Nephron progenitor cell (in vitro differentiated cells): Measurements from ENCODE around the gene PNO1.
"Not testable (repeated sequence)": the region's sequence is repeated elsewhere in the genome, so short reads cannot be mapped to it uniquely, and the experiment has no call there.

Experiments
- DNase-seq: peaks from one replicate; pipeline ENCODE4 v3.0.0; 2021
- H3K27ac Mint-ChIP-seq: 2 replicates; pipeline ENCODE4 v1.8.0; 2021; ENCODE audit warnings: mild to moderate bottlenecking, moderate library complexity, mixed read lengths
- H3K27me3 Mint-ChIP-seq: 2 replicates; pipeline ENCODE4 v1.8.0; 2021; ENCODE audit warnings: mild to moderate bottlenecking, low read depth, mixed read lengths; ENCODE audit not compliant: poor library complexity
- H3K36me3 Mint-ChIP-seq: 2 replicates; pipeline ENCODE4 v1.8.0; 2021; ENCODE audit warnings: low read depth, mixed read lengths
- H3K4me1 Mint-ChIP-seq: 2 replicates; pipeline ENCODE4 v1.8.0; 2021; ENCODE audit warnings: mixed read lengths
- H3K4me3 Mint-ChIP-seq: 2 replicates; pipeline ENCODE4 v1.8.0; 2021; ENCODE audit warnings: mild to moderate bottlenecking, moderate library complexity, mixed read lengths
- H3K9me3 Mint-ChIP-seq: 2 replicates; pipeline ENCODE4 v1.8.0; 2021; ENCODE audit warnings: mild to moderate bottlenecking, moderate library complexity, mixed read lengths
- CTCF ChIP-seq: fragments of 200-600 bp; sonication (generic); IDR thresholded peaks from 2 replicates; pipeline ENCODE4 v1.5.0; 2021; ENCODE audit warnings: antibody characterized with exemption

PNO1 gene

GRCh38 chr2:68157402-68158133 is at the start of gene PNO1:
Gene PNO1, plus strand, starts transcription at chr2:68157888. Its CDS starts 47 bp downstream, at chr2:68157935.
- Mint-ChIP-seq H3K9me3 (no peaks in the 10 kb centered on the region), H3K4me3 (peak within 1 kb of the TSS; percentile 94), H3K27me3 (peaks cover 3% of the 10 kb centered on the region), H3K36me3 (peaks cover 27% of the 10 kb centered on the region), H3K4me1 (peaks cover 43% of the 10 kb centered on the region), H3K27ac (peak within 1 kb of the TSS; percentile 100)
- TF ChIP-seq CTCF = no peak
- peak; percentile 97 for DNase-seq

GRCh38 chr2:68108120-68108519 is 49.6 kb upstream of the PNO1 start:
- H3K27ac Mint-ChIP-seq = no peak overlapping the region

GRCh38 chr2:68110102-68110501 is 47.6 kb upstream of the PNO1 start:
- Mint-ChIP-seq H3K36me3 (peaks cover 12% of the 10 kb centered on the region), H3K9me3 (peaks cover 16% of the 10 kb centered on the region), H3K27me3 (peaks cover 10% of the 10 kb centered on the region), H3K27ac (no peak overlapping the region), H3K4me3 (no peak overlapping the region), H3K4me1 (peaks cover 4% of the 10 kb centered on the region)
- TF ChIP-seq CTCF = no peak
- DNase-seq = no peak

More at GRCh38 chr2:68108120-68108519, 49.6 kb upstream of the PNO1 start:
- peaks cover 7% of the 10 kb centered on the region for H3K27me3 Mint-ChIP-seq
- H3K4me3 Mint-ChIP-seq = no peak overlapping the region
- peaks cover 21% of the 10 kb centered on the region for H3K9me3 Mint-ChIP-seq
- no peak for DNase-seq
- peaks cover 12% of the 10 kb centered on the region for H3K36me3 Mint-ChIP-seq
- TF ChIP-seq CTCF = no peak
- peaks cover 4% of the 10 kb centered on the region for H3K4me1 Mint-ChIP-seq

DNA sequence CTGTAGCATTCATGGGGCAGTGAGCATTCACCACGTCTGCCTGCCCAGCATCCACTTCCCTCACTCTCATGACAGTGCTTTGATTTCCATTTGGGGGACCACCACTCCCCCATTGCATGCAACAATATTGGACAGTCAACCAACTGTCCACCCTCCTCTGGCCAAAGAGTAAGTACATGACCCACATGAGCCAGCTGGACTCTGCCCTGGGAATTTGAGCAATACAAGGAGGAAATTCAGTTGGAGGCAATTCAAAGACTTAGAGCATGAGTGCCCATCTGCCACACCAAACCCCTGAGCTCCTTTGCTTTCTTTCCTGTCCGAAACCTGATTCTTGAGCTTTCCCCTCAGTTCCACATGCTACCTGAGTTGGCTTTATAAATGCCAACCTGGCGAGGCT is 41.7 kb upstream of the PNO1 start:
- no peaks in the 10 kb centered on the region for H3K9me3 Mint-ChIP-seq
- no peak for DNase-seq
- peaks cover 12% of the 10 kb centered on the region for H3K27me3 Mint-ChIP-seq
- H3K27ac Mint-ChIP-seq = no peak overlapping the region
- H3K4me1 Mint-ChIP-seq = peaks cover 22% of the 10 kb centered on the region
- no peaks in the 10 kb centered on the region for H3K36me3 Mint-ChIP-seq
- no peak for TF ChIP-seq CTCF
- H3K4me3 Mint-ChIP-seq = no peak overlapping the region

- H3K27ac Mint-ChIP-seq, DNase-seq, H3K4me3 Mint-ChIP-seq, H3K9me3 Mint-ChIP-seq, H3K36me3 Mint-ChIP-seq: not testable (repeated sequence)
- peaks cover 17% of the 10 kb centered on the region for H3K27me3 Mint-ChIP-seq
- peaks cover 34% of the 10 kb centered on the region for H3K4me1 Mint-ChIP-seq
These were observed 39.8 kb upstream of the PNO1 start for GRCh38 chr2:68117922-68118321.

- DNase-seq = no peak
- no peak overlapping the region for H3K27ac Mint-ChIP-seq
- H3K36me3 Mint-ChIP-seq = no peaks in the 10 kb centered on the region
- H3K9me3 Mint-ChIP-seq = no peaks in the 10 kb centered on the region
- H3K4me1 Mint-ChIP-seq = peaks cover 40% of the 10 kb centered on the region
- peaks cover 17% of the 10 kb centered on the region for H3K27me3 Mint-ChIP-seq
- no peak overlapping the region for H3K4me3 Mint-ChIP-seq
- TF ChIP-seq CTCF = no peak
These were observed 38.9 kb upstream of the PNO1 start for GRCh38 chr2:68118816-68119215.
